Islet of Langerhans (tissue), 1 donor: ENCODE measurements around the gene KIAA0319L.
"Not testable (repeated sequence)": the region's sequence is repeated elsewhere in the genome, so short reads cannot be mapped to it uniquely, and the experiment has no call there.

Experiments used
- FAIRE-seq: peaks from one replicate; lab custom pipeline; 2011; peaks lifted over from hg19 to GRCh38; lab: Jason Lieb, UNC

The KIAA0319L gene

DNA sequence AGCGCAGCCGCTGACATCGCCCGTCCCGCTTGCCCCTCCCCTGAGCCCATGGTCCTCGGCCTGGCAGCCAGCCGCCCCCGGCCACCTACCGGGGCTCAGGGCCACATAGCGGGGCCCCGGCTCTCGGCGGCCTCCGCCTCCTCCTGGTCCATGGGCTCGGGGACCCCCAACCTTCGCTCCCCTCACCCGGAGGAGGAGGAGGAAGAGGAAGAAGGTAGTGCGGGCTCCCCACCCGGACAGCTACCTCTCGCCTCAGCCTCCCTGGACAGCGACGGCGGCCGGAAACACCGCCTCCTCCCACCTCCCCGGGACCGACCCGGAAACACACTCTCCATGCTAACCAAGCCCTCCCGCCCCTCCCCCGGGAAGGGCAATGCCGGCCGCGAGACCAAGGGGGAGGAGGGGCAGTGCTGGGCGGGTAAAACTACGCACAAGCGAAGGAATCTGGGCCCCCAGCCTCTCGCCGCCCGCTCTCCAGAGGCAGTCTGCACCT lies at the start of gene KIAA0319L:
KIAA0319L (minus strand) TSS at position 286 of the 493 bp plus-strand sequence. CDS start 2,912 bp downstream, outside the sequence.
- no peak for FAIRE-seq

DNA sequence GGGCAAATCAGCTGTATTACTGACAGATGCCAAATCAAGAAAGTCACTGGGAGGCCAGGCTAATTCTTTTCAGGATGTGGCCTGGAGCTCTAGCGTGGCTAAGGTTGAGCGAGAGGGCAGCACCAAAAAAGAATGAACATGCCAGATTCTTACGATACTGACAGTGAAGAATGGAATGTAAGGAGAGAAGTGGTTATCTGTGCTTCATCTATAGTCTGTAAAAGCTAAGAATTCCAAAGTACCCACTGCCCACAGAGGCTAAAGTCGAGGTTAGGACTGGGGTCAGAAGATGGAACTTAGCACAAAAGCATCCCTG lies 48.6 kb upstream of the KIAA0319L start:
- no peak for FAIRE-seq

GRCh38 chr1:35605071-35605866 lies 48.1 kb upstream of the KIAA0319L start:
- FAIRE-seq: no peak

DNA sequence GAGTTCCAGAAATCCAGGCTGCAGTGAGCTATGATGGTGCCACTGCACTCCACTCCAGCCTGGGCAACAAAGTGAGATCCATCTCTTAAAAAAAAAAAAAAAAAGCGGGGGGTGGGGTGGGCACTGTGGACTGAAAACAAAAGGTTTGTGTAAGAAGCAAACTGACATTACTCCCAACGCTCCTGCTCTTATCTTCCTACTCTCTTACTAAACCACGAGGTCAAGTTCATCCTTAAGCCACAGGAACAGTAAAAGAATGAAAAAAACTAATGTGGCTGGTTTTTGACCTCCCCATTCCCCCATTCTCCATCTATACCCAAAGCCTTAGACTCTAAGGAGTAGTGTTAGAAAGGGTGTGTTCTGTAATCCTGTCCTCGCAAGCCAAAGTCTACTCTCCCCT lies 46.7 kb upstream of the KIAA0319L start:
- no peak for FAIRE-seq

- FAIRE-seq: no peak
Observed at GRCh38 chr1:35603468-35603867, 46.3 kb upstream of the KIAA0319L start.

GRCh38 chr1:35600593-35600992 lies 43.4 kb upstream of the KIAA0319L start:
- no peak for FAIRE-seq

DNA sequence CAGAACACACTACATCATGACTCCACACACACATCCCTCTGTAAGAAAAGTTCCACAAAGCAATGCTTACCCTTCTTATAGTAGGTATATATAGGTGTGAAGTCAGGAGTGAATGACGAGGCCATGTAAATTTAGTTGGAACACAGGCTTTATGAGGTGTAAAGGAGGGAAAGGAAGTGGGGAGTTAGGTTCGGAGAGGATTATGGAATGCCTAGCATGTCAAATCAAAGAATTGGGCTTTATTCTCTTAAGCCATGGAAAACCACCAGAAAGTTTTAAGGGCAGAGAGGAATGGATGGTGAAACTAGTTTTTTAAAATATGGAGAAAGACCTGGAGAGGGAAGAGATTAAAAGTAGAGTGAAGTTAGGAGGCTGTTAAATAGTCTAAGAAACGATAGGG lies 42.2 kb upstream of the KIAA0319L start:
- no peak for FAIRE-seq

DNA sequence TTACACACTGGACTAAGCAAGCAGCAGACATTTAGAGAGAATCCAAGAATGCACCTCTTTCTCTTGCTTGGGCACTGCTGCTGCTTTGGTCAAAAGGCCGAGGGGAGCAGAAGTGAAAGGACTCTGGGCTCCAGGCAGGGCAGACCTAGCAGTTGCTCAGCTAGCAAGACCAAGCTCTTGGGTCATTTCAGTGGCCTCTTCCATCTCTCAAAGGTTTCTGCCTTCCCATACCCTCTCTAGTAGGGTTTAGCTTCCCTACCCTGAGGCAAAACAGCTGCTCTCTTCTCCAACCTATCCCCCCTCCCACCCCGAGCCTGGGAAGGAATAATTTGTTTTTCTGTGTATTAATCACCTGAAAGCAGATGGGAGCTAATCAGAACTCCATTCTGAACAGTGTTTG lies 41.7 kb upstream of the KIAA0319L start:
- no peak for FAIRE-seq

- no peak for FAIRE-seq
Observed at GRCh38 chr1:35597870-35598269, 40.7 kb upstream of the KIAA0319L start.

DNA sequence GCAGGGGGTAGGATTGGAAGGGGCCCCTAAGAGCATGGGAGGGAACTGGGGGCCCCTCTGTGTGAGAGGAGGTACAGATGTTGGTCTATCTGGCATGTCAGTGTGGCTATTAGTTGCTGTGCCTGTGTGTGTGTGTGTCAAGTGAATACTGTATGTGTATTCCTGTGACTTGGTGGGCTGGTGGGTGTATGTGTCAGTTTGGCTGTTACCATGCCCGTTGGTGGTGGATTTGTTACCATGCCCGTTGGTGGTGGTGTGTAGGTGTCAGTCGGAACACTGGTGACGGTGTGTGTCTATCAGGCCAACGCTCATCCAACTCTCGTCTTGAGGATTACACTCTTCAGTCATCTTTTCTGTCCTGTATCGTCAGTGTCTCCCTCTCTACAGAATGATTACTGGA lies 38.5 kb upstream of the KIAA0319L start:
- no peak for FAIRE-seq

DNA sequence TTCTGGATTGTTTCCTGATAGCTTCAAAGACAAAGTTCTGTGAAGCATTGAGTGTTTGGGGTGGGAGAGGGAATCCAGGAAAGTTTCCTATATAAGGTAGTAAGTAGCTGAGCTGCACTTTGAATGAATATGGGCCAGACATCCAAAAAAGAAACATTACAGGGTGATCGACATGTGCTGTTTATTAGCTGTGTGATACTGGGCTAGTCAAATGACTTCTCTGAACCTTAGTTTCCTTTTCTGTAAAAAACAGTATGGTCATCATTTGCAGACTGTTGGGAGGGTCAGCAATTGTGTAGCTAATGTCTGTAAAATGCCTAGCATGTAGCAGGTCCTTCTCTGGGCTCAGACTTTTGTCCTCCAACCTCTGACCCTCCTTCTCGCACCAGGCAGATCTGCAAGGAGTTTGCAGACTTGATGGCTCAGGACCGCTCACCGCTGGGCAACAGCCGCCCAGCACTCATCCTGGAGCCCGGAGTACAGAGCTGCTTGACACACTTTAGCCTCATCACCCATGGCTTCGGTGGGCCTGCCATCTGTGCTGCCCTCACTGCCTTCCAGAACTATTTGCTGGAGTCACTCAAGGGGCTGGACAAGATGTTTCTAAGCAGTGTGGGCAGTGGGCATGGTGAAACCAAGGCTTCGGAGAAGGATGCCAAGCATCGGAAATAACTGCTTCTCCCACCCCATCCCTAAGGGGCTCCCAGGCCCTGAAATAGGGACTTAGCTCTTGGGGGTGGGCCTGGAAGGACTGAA lies 37.0 kb upstream of the KIAA0319L start:
- no peak for FAIRE-seq

- FAIRE-seq: no peak
Observed at GRCh38 chr1:35592991-35593769, 36.0 kb upstream of the KIAA0319L start.

GRCh38 chr1:35591211-35591610 lies 34.0 kb upstream of the KIAA0319L start:
- no peak for FAIRE-seq

DNA sequence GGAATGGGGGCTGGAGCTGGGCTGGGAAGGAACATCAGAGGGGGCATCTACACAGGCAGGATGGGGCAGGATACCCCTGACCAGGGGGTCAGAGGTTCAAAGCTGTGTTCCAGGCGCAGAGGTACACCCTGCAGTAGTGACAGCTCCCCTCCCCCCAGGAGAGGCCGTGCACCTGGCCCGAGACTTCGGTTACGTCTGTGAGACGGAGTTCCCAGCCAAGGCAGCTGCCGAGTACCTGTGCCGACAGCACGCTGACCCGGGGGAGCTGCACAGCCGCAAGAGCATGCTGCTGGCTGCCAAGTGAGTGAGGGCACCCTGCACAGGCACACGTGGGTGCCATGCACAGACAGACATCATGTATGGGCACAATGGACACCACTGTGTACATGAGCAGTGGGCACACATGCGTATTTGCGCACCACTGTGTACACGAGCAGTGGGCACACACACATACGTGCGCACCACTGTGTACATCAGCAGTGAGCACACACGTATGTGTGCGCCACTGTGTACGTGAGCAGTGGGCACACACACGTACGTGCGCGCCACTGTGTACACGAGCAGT lies 33.4 kb upstream of the KIAA0319L start:
- no peak for FAIRE-seq

GRCh38 chr1:35589516-35590427 lies 32.6 kb upstream of the KIAA0319L start:
- FAIRE-seq: no peak

DNA sequence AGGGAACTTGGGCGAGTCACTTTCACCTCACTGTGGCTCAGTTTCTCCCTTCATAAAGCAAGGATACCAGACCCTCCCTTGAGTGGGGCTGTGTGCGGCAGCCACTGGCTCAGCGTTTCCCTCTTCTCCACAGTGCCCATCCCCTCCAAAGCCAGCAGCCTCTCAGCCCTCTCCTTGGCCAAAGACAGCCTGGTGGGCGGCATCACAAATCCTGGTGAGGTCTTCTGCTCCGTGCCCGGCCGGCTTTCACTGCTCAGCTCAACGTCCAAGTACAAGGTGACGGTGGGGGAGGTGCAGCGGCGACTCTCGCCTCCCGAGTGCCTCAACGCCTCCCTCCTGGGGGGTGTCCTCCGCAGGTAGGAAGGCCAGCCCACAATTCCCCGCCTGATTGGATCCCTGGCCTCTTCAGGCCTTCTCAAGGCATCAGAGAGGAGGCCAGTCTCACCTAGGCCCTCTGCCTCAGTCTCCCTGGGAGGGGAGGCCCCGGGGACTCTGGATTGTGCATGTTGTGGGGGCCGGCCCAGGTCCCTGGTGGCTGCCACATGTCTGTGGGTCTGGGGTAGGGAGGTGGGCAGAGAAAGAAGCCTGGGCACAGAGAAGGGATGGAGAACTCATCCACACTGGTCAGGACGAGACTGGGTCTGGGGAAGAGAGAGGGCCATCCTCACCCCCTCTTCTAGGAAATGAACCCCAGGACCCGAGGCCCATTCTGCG lies 31.2 kb upstream of the KIAA0319L start:
- no peak for FAIRE-seq

- no peak for FAIRE-seq
Observed at GRCh38 chr1:35587736-35588135, 30.5 kb upstream of the KIAA0319L start.

DNA sequence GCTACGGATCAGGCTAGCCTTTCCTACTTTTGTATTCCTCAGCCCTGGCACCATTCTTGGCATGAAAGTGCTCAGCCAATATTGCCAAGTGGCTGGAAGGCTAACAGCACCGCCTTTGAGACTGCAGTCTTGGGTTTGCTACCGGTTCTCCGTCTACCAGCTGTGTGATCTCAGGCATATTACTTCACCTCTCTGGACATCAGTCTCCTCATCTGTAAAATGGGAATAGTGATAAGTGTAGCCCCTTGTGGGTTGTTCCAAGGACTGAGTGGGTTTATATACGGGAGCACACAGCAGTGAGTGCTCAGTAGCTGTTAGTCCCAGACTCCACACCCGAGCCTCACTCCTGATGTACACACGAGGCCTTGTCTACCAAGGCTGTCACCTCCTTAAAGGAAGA lies 29.6 kb upstream of the KIAA0319L start:
- no peak for FAIRE-seq

GRCh38 chr1:35585805-35586204 lies 28.6 kb upstream of the KIAA0319L start:
- FAIRE-seq: not testable (repeated sequence)

DNA sequence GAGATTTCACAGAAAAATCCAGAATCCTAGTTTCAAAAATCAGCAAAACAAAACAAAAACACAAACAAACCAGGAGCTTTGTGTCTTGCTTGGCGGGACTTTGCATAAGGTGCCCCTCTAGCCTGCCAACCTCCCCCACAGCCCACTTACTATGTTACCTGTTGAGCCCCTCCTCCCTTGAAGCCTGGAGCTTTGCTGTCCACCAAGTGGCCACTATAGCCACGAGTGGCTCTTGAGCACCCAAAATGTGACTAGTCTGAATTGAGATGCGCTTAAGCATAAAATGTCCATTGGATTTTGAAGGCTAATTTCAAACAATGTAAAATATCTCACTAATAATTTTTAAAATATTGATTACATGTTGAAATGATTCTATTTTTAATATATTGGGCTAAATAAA lies 28.1 kb upstream of the KIAA0319L start:
- FAIRE-seq: no peak

- not testable (repeated sequence) for FAIRE-seq
Observed at GRCh38 chr1:35581621-35582020, 24.4 kb upstream of the KIAA0319L start.
